HG03196 (cell line): ENCODE measurements around the gene NAB1.

Experiments
- ATAC-seq: cut with Tn5 transposase; IDR thresholded peaks from one replicate; pipeline ENCODE4 v1.9.1; 2021; ENCODE audit not compliant: unreplicated experiment

Gene NAB1

DNA sequence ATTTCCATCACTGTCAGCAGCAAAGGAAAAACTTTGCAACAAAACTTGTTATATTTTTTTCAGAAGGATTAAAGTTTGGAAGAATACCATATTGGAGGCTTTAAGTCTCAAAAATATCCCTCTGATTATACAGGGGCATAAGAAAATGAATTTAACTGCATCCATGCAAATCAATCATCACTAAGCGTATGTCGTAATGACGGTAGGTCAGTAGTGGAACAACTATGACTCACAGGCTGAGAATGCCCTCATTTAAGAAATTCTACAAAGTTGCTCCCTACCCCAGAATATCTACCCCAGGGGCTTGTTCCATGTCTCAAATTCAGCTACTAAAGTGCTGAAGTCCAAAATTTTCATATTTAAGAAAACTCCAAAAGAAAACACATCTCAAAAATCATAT lies 12.5 kb upstream of the NAB1 start:
- ATAC-seq, result no peak

GRCh38 chr2:190637281-190637734 lies 11.6 kb upstream of the NAB1 start:
- ATAC-seq, result no peak

- ATAC-seq, result no peak
Observed at GRCh38 chr2:190637903-190638618, 10.8 kb upstream of the NAB1 start.

- ATAC-seq, result no peak
Observed at GRCh38 chr2:190640117-190640516, 8.8 kb upstream of the NAB1 start.

DNA sequence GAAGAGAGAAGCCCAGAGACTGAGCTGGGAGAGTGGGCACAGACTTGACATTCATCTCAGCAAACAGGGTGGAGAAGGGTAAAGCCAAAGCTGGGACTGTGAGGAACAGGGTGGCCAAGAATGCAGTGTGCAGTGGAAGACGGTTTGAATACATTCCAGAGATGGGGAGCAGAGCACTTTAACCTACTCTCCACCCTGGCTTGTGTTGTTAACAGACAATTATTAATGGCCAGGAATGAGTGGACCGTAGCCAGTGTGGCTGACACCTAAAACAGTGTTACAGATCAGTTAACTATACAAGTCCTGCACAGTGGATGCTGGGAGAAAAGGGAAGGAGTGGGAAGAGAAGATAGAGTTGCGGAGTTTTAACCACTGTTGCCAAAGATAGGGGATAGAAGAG lies 7.4 kb upstream of the NAB1 start:
- no peak for ATAC-seq

GRCh38 chr2:190646780-190647522 lies 1.9 kb upstream of the NAB1 start:
- ATAC-seq, result no peak

- ATAC-seq, result peak; percentile 68
Observed at GRCh38 chr2:190648289-190649034, 421 bp upstream of the NAB1 start.

DNA sequence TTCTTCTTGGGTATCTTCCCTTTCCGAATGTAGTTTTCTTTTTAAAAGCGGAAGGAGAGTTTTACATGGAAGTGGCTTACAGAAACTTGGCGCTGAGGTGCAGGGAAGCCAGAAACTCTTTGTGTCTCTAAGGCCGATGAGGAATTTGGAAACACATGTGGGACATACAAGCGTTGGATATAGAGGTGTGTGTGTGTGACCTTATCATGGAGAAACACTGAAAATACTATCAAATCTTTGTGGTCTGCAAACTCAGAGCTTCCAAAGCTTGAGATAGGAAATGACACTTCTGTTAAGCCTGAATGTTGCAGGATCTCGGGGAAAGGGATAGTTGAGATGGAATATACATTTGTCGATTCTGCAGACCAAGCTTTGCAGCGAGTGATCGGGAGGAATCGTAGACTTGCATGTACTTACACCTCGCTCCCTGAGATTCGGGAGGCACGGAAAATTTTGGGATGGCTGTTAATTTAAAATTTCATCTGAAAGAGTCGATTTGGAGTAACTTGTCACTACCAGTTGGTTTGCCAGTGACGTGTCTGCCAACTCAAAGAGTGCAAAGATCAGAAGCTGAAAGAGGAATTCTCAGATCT lies 1.0 kb downstream of the NAB1 start:
- no peak for ATAC-seq

DNA sequence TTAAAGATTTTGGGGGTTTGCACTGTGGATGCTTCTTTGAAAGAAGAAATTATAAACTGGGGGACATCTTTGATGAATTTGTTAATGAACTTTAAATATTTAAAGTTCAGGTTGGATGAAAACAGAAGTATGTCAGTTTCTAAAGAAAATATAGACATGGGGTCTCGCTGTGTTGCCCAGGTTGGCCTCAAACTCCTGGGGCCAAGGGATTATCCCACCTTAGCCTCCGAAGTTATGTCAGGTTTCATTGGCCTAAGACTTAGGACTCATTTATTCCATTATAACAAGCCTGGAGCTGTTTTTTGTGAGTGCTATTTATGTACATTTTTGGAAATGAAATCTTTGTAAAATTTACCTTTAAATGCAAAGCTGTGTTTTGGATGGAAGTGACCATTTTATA lies 2.5 kb downstream of the NAB1 start:
- no peak for ATAC-seq

GRCh38 chr2:190653231-190653630 lies 4.3 kb downstream of the NAB1 start:
- ATAC-seq, result no peak

DNA sequence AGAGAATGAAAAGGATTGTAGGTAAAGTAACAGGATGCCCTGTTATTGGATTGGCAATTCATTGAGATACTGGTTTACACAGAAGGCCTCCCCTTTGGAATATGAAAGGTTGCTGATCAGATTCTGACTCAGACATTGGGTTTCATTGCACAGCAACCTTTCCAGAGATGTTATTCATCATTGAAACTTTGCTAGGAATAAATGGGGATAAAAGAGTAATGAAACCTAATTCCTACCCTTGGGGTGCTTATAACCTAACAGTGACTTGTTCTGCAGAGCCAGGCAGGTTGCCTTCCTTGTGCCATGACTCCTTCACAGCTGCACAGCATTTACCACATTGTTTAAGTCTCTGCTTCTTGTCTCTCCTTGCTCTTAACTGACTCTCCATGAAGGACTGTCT lies 5.0 kb downstream of the NAB1 start:
- no peak for ATAC-seq

DNA sequence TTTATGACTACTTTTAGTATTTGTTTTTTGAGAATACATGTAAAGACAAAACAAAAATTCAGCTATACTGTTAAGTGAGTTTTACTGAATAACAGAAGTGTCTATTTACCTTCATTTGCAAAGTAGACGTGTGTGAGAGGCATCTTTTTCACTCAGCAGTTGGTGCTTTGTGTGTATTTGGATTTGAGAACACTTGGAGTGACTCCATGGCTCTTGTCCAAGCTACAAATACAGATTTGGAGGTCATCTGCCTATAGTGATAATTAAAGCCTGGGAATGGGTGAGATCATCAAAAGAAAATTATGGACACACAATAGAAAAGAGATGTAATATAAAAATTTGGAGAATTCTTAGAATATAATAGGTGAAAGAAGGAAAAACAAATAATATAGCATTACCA lies 6.2 kb downstream of the NAB1 start:
- ATAC-seq, result no peak

GRCh38 chr2:190655570-190655969 lies 6.7 kb downstream of the NAB1 start:
- no peak for ATAC-seq

- ATAC-seq, result no peak
Observed at GRCh38 chr2:190656301-190656700, 7.4 kb downstream of the NAB1 start.

DNA sequence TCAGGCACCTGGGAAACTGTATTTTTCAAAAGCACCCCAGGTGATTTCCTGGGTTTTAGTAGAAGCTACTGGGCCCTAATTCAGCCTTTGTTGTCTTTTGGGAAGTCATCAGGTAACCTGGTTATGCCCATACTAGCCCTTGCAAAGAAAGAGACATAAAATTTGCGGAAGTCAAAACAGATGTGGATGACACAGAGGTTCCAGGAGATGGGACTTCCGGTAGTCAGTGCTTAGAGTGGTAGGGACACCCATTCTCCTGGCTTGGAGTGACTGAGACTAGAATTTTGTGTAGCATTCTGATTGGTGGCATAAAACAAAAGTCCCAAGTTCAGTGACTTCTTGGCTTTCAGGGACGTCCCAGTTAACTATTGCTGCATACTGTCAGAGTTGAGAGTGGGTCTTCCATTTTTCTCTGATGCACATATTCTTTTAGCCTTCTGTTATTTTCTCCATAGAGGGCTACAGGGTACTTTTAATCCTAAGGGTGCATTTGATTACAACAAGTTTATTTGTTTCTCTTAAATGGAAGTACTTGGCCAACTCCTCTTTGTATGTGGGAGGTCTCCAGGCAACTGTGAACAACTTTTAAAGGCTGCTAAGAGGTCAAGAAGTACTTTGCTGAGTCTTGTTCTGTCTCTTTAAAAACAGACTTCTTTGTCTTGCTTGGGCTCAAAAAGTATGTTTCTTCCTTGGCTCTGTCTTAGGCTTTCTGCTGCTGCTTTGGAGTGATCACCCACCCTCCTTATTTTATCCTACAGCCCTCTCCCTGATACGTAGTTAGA lies 8.8 kb downstream of the NAB1 start:
- no peak for ATAC-seq

- ATAC-seq, result no peak
Observed at GRCh38 chr2:190659553-190659952, 10.7 kb downstream of the NAB1 start.

- no peak for ATAC-seq
Observed at GRCh38 chr2:190662754-190663153, 13.9 kb downstream of the NAB1 start.

- ATAC-seq, result no peak
Observed at GRCh38 chr2:190663348-190663747, 14.5 kb downstream of the NAB1 start.

DNA sequence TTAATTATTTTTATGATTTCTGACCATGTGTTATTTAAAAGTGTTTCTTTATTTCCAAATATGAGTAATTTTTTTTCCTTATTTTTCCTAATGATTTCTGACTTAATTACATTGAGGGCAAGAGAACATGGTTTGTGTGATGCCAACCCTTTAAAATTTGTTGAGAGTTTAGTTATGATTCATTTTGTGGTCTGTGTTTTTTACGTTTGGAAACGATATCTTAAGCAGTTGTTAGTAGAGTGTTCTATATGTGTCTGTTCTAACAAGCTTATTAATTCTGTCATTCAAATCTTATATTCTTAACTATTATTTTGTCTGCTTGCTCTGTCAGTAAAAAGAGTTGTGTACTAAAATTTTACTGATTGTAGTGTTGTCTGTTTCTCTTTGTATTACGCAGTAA lies 15.0 kb downstream of the NAB1 start:
- ATAC-seq, result no peak

DNA sequence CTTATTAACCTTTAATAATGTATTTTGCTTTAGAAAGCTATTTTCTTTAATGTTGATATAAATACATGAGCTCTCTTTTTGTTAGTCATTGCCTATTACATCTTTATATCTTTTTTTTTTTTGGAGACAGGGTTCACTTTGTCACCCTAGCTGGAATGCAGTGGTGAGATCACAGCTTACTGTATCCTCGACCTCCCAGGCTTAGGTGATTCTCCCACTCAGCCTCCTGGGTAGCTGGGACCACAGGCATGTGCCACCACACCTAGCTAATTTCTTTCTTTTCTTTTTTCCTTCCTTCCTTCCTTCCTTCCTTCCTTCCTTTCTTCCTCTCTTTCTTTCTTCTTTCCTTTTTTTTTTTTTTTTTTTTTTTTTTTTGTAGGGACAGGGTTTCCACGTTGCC lies 15.4 kb downstream of the NAB1 start:
- no peak for ATAC-seq

DNA sequence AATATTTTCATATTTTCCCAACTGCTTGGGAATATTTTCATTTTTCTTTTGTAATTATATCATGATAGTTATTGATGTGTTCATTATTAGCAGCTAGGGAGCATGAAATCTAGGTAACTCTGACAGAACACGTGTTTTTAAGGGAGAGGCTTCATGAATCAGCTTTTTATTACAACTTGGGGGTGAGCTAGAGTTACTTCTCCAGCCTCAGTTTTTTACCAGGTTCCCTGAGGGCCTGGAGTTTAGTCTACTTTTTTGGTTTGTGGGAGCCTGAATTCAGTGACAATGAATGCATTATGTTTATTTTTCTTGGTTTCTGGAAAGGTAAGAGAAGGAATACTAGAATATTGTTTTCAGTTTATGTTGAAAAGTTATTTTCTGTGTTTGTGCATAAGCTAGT lies 18.0 kb downstream of the NAB1 start:
- no peak for ATAC-seq
